ENCODE measurements around the gene EIF4G2.
A peak's percentile ranks its signal among the peaks of the same experiment; 100 is the strongest.

The EIF4G2 gene

GRCh38 chr11:10751581-10751940 lies 57.2 kb downstream of the EIF4G2 start:
- Histone ChIP-seq H3K4me3 (ENCODE audit: low read length, poor library complexity, severe bottlenecking) (peak overlapping the region; percentile 87), H3K9me2 (replicated peaks; ENCODE audit: low read depth, low read length) (no peaks in the 10 kb centered on the region), H3K4me1 (ENCODE audit: insufficient read depth, low read length, poor library complexity, severe bottlenecking) (peaks cover 62% of the 10 kb centered on the region), H3K36me3 (ENCODE audit: insufficient read depth, low read length) (peaks cover 14% of the 10 kb centered on the region; the same call in 1 of the 2 replicates), H2AFZ (ENCODE audit: low read length) (peak overlapping the region; percentile 28), H3K79me2 (ENCODE audit: insufficient read depth, low read length) (peaks cover 54% of the 10 kb centered on the region), H3K27me3 (ENCODE audit: insufficient read depth, low read length, poor library complexity, severe bottlenecking) (no peaks in the 10 kb centered on the region), H3K9ac (ENCODE audit: low read depth, low read length, poor library complexity, severe bottlenecking) (peak overlapping the region; percentile 85), H3K9me3 (ENCODE audit: insufficient read depth, low read depth, low read length) (no peaks in the 10 kb centered on the region), H4K20me1 (ENCODE audit: insufficient read depth, low read length, poor library complexity, severe bottlenecking) (peaks cover 15% of the 10 kb centered on the region), H3K4me2 (ENCODE audit: low read depth, low read length, poor library complexity, severe bottlenecking) (peak overlapping the region; percentile 81), H3F3A (ENCODE audit: low read depth) (peaks cover 3% of the 10 kb centered on the region; the same call in 1 of the 2 replicates)
- no peak for TF ChIP-seq EZH2phosphoT487 (IDR thresholded peaks at IDR 0.05; ENCODE audit: borderline replicate concordance)
- no peak for TF ChIP-seq CTCF (conservative IDR thresholded peaks at IDR 0.05; ENCODE audit: low read length)

- H3K27me3 ChIP-seq (ENCODE audit: insufficient read depth, low read length, poor library complexity, severe bottlenecking): no peaks in the 10 kb centered on the region
- H3K4me3 ChIP-seq (ENCODE audit: low read length, poor library complexity, severe bottlenecking): peak within 1 kb of the TSS; percentile 87
- peak within 1 kb of the TSS; percentile 93 for H2AFZ ChIP-seq (ENCODE audit: low read length)
- no peaks in the 10 kb centered on the region for H3K9me2 ChIP-seq (replicated peaks; ENCODE audit: low read depth, low read length)
- peaks cover 13% of the 10 kb centered on the region; the same call in 1 of the 2 replicates for H3K36me3 ChIP-seq (ENCODE audit: insufficient read depth, low read length)
- H3K9me3 ChIP-seq (ENCODE audit: insufficient read depth, low read depth, low read length): no peaks in the 10 kb centered on the region
- peaks cover 3% of the 10 kb centered on the region; the same call in 1 of the 2 replicates for H3F3A ChIP-seq (ENCODE audit: low read depth)
- H3K4me2 ChIP-seq (ENCODE audit: low read depth, low read length, poor library complexity, severe bottlenecking): peak within 1 kb of the TSS; percentile 83
- peaks cover 53% of the 10 kb centered on the region for H3K79me2 ChIP-seq (ENCODE audit: insufficient read depth, low read length)
- H4K20me1 ChIP-seq (ENCODE audit: insufficient read depth, low read length, poor library complexity, severe bottlenecking): peaks cover 15% of the 10 kb centered on the region
- H3K9ac ChIP-seq (ENCODE audit: low read depth, low read length, poor library complexity, severe bottlenecking): peak within 1 kb of the TSS; percentile 85
- TF ChIP-seq CTCF (conservative IDR thresholded peaks at IDR 0.05; ENCODE audit: low read length): no peak; the same call in 1 of the 2 replicates
- no peak for TF ChIP-seq EZH2phosphoT487 (IDR thresholded peaks at IDR 0.05; ENCODE audit: borderline replicate concordance)
- peaks cover 68% of the 10 kb centered on the region for H3K4me1 ChIP-seq (ENCODE audit: insufficient read depth, low read length, poor library complexity, severe bottlenecking)
Observed at GRCh38 chr11:10750838-10751580, 57.7 kb downstream of the EIF4G2 start, which contains the start of gene CTR9. TSS of gene CTR9 (plus strand) at chr11:10751246. CDS start at chr11:10751413, 167 bp downstream.

- H3F3A ChIP-seq (ENCODE audit: low read depth): peaks cover 5% of the 10 kb centered on the region; the same call in 1 of the 2 replicates
- H3K4me2 ChIP-seq (ENCODE audit: low read depth, low read length, poor library complexity, severe bottlenecking): peak overlapping the region; percentile 83
- H3K36me3 ChIP-seq (ENCODE audit: insufficient read depth, low read length): no peaks in the 10 kb centered on the region
- peaks cover 71% of the 10 kb centered on the region for H3K4me1 ChIP-seq (ENCODE audit: insufficient read depth, low read length, poor library complexity, severe bottlenecking)
- H3K79me2 ChIP-seq (ENCODE audit: insufficient read depth, low read length): peaks cover 40% of the 10 kb centered on the region
- H3K9ac ChIP-seq (ENCODE audit: low read depth, low read length, poor library complexity, severe bottlenecking): peak overlapping the region; percentile 4
- no peaks in the 10 kb centered on the region for H3K9me3 ChIP-seq (ENCODE audit: insufficient read depth, low read depth, low read length)
- H3K4me3 ChIP-seq (ENCODE audit: low read length, poor library complexity, severe bottlenecking): no peak overlapping the region
- no peaks in the 10 kb centered on the region for H3K27me3 ChIP-seq (ENCODE audit: insufficient read depth, low read length, poor library complexity, severe bottlenecking)
- no peak for TF ChIP-seq CTCF (conservative IDR thresholded peaks at IDR 0.05; ENCODE audit: low read length)
- no peak for TF ChIP-seq EZH2phosphoT487 (IDR thresholded peaks at IDR 0.05; ENCODE audit: borderline replicate concordance)
- peaks cover 15% of the 10 kb centered on the region for H4K20me1 ChIP-seq (ENCODE audit: insufficient read depth, low read length, poor library complexity, severe bottlenecking)
- no peak overlapping the region for H2AFZ ChIP-seq (ENCODE audit: low read length)
- no peaks in the 10 kb centered on the region for H3K9me2 ChIP-seq (replicated peaks; ENCODE audit: low read depth, low read length)
Observed at GRCh38 chr11:10749476-10749875, 59.2 kb downstream of the EIF4G2 start.

Data from Loucy (cell line).